ENCODE measurements around the gene EOMES. TPM values are rescaled to one million over a fixed set of nuclear protein-coding genes. Genes with fewer than 3 reads are reported as not detected.

The EOMES gene
- polyA plus RNA-seq, 4 donors: 0.04 to 0.24 (median 0.12) TPM

DNA sequence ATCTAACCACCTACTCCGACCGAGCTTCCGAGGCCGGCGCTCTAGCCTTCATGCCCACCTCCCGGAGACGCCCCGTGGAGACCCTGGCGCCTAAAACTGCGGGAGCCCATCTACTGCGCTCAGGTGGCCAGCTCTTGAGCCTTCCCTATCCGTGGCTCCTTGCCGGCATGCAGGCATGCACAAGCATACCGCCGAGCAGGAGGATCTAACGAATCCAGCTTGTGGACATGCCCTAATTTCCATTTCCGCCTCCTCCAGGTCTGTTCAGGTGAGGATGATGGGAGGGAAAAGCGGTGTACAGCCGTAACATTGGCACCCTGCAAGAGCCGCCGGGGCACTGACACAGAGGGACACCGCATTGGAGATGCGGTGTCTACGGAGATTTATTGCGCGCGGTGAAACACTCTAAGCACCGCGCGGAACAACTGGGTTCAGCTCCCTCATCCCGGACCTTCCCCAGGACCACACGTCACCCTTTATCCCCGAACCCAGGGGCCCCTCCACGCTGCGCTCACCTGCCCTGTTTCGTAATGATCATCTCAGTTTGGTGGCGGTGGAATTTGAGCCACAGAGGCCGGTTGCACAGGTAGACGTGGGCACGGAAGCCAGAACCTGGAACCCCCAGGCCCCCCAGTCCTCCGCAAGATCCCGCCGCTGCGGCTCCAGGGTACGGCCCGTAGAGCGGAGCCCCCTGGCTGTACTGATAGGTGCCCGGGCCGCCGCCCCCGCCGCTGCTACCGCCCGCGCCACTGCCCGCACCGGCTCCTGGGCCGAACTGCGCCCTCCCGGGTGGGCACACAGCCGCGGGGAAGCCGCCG lies 1.0 kb downstream of the EOMES start:
- DNase-seq (ENCODE audit: low read depth in 4 of 4, low spot score in 3 of 4): no peak

GRCh38 chr3:27719314-27720003 lies 2.7 kb downstream of the EOMES start:
- no peak for DNase-seq (ENCODE audit: low read depth in 4 of 4, low spot score in 3 of 4)

DNA sequence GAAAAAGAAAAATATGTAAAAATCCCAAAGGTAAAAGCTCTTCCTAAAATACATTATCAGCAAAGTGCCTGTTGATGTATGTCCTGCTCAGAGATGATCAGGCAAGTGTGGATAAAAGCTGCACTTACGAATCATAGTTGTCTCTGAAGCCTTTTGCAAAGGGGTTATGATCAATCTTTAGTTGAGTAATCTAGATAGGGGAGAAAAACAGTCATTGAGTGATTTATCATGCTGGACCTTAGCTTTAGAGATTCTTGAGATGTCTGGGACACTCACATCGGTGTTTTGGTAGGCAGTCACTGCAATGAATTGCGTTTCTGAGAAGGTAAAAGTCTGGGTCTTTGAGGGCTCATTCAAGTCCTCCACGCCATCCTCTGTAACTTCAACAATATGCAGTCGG lies 3.7 kb downstream of the EOMES start:
- DNase-seq (ENCODE audit: low read depth in 4 of 4, low spot score in 3 of 4): no peak

DNA sequence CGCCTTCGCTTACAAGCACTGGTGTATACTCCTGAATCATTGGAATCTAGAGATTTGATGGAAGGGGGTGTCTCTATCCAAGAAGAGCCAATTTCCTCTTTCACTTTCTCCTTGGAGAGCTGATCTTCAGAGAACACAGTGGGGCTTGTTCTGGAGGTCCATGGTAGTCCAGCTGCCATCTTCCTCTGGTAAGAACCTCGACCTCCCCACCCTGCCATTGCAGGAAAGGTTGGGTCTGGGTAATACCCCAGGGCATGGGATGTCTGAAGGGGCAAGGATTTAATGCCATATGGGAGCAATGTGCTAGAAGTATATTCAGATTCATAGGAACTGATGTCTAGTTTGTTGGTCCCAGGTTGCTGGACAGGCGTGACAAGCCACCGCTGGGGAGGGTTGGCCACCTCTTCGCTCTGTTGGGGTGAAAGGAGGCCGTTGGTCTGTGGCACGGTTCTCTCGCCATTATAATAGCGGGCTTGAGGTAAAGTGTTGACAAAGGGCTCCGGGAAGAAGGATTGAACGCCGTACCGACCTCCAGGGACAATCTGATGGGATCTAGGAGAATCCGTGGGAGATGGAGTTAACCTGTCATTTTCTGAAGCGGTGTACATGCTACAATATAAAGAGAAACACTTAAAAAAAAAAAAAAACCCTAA lies 4.8 kb downstream of the EOMES start:
- no peak for DNase-seq (ENCODE audit: low read depth in 4 of 4, low spot score in 3 of 4)

GRCh38 chr3:27716309-27716708 lies 5.8 kb downstream of the EOMES start:
- no peak for DNase-seq (ENCODE audit: low read depth in 4 of 4, low spot score in 3 of 4)

GRCh38 chr3:27715863-27716262 lies 6.3 kb downstream of the EOMES start:
- DNase-seq (ENCODE audit: low read depth in 4 of 4, low spot score in 3 of 4): no peak

DNA sequence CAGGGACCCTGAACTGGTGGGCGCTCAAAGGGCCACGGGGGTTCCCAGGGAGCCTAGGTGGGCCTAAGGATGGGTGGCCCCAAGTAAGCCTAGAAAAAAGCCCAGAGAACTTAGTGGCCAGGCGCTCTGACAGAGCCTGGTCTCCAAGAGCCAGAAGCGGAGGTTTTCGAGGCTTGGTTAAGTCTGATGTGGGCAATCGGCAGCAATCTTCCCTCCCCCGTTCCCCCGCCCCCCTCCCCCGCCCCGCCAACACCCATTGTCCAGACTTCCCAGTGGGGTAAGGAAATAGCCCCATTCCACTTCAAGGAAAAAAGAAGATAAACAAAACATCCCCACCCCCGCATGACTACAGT lies 6.7 kb downstream of the EOMES start:
- no peak for DNase-seq (ENCODE audit: low read depth in 4 of 4, low spot score in 3 of 4)

DNA sequence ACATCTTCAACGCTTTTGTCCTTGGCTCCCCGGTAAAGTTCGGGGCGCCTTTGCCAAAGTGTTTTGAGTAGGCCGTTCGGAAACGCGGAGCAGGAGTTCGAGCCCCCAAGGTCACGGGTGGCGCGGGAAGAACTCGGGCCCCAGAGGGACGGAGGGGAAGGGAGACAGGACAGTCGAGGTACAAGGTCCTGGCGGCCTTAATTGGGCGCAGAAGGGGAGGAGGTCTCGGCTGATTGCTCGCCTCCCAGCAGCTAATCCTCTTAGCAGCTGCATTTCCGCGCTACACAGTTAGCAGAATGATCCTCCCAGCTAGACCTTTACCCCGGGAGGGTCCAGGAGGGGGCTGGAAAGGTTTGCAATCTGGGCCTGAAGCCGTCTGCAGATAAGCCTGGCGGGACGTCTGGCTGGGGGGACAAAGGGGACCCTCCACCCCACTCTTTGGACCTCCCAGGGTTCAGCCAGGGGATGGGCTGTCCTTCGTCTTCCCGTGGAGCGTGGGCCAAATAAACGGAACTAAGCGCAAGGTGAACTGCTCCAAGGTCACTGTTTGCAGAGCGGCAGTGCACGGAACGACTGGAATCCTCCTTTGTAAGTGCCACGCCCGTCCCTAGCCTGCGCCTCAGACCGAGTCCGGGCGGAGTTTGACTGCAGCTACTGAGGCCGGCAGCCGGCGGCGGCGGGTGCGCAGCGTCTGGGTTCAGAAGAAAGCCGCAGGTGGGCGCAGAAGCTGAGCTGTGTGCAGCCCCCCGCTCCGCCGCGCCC lies 7.2 kb downstream of the EOMES start:
- DNase-seq (ENCODE audit: low read depth in 4 of 4, low spot score in 3 of 4): no peak

- DNase-seq (ENCODE audit: low read depth in 4 of 4, low spot score in 3 of 4): no peak
Observed at GRCh38 chr3:27714146-27714526, 8.0 kb downstream of the EOMES start.

DNA sequence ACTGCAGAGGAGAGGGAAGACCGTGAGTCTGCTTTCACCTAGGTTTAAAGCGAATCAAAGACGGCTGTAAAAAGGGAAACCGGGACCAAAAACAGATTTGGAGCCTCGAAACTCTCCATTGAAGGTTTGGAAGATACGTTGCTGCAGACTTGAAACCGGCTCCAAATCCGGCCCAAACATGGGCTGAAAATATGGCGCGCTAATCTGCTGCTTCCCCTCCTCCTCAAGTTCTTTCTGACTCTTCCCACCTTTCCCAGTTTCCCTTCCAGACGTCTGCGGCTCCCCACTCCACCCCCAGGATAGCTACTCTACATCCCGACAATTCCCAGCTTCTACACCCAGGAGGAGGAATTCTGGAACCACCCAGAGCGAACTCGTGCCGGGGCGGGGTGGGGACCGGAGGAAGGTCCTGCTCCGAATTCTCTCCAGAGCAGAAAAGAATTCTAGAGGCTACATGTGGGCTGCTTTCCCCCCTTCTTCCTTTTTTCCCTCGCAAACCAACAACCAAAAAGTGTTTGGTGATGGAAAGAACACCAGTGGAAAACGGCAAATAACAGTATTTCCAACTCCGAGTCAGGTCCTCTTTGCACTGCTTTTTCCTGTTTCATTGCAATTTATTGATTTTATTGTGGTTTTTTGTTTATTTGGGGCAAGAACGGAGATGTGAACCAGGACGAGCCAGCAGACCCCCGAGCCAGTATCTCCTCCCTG lies 8.5 kb downstream of the EOMES start:
- no peak for DNase-seq (ENCODE audit: low read depth in 4 of 4, low spot score in 3 of 4)

DNA sequence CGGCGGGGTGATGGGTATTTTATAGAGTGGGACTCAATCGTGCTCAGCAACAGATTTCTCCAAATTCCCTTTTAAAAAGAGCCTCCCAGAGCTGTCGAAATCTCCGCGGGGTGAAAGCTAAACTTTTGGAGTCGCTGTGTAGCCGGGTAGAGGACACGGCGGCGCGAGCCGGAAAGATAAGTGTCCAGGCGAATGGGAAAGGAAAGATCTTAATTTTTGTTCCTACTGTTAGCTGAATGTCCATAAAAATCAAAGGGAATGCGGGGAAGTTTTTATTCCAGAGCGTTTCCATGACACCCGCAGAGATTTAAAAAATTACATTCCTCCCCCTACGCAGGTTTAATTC lies 9.1 kb downstream of the EOMES start:
- DNase-seq (ENCODE audit: low read depth in 4 of 4, low spot score in 3 of 4): no peak

GRCh38 chr3:27712136-27713077 lies 9.7 kb downstream of the EOMES start:
- DNase-seq (ENCODE audit: low read depth in 4 of 4, low spot score in 3 of 4): peak in 1 of 4 donors; percentile 58

GRCh38 chr3:27708250-27708649 lies 13.9 kb downstream of the EOMES start:
- DNase-seq (ENCODE audit: low read depth in 4 of 4, low spot score in 3 of 4): no peak

DNA sequence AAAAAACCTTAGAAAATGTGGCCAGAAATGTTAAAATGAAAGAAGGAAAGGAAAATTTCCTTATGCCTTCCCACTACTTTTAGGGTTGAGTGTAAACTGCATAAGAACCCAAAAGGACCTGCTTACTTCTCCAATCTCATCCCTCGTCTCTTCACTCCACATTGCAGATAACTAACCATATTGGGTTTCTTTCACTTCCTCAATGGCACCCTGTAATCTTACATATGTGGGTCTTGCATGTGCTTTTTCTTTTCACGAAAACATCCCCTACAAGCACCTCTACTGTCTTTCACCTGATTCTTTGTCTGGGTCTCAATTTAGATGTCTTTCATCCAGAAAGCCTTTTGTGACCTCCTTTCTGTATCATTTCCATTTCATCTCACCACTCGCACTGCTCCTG lies 23.1 kb downstream of the EOMES start:
- DNase-seq (ENCODE audit: low read depth in 4 of 4, low spot score in 3 of 4): no peak

DNA sequence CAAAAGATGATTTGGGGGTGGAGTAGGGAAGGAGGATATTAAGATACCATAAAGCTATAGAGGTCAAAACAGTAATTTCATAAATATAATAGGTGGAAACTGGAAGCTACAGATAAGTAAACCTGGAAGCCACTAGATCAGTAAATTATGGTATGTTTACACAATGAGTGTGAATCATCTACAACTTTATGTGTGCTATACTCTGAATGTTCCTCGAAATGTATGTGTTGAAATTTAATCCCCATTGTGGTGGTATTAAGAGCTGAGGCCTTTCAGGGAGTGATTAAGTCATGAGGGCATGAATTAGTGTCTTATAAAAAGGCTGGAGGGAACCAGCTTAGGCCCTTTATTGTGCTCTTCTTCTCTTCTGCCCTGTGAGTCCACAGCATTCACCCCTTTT lies 25.2 kb downstream of the EOMES start:
- no peak for DNase-seq (ENCODE audit: low read depth in 4 of 4, low spot score in 3 of 4)

GRCh38 chr3:27695636-27696035 lies 26.5 kb downstream of the EOMES start:
- DNase-seq (ENCODE audit: low read depth in 4 of 4, low spot score in 3 of 4): no peak

DNA sequence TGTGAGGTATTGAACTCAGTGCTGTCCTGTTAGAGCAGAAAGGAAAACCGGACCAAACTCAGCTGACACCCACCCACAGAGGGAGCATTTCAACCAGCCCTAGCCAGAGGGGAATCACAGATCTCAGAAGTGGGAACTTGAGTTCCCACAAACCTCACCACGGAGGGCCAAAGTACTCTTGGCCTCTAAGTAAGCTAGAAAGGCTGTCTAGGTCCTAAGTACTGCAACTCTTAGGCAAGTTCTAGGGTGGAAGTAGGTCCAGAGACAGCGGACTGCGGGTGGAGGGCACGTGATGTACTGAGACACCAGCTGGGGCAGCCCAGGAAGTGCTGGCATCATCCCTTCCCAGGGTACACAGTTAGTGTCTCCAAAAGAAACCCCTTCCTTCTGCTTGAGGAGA lies 34.1 kb downstream of the EOMES start:
- no peak for DNase-seq (ENCODE audit: low read depth in 4 of 4, low spot score in 3 of 4)

DNA sequence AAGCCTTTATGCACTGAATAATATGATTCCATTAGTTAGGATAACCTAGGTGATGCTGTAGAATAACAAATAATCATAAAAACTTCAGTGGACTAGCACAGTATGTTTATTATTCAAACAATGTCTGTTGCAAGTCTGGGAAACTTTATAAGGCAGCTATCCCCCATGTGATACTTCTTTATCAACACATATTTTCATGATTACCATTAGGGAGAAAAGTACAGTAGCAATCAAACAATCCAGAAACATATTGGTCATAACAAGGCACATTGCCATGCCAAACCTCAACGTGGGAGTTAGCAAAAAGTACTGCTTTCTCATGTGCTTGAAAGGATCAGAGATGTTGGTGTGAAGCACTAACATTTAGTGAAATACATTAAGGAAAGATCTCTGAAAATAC lies 35.5 kb downstream of the EOMES start:
- DNase-seq (ENCODE audit: low read depth in 4 of 4, low spot score in 3 of 4): no peak

- no peak for DNase-seq (ENCODE audit: low read depth in 4 of 4, low spot score in 3 of 4)
Observed at GRCh38 chr3:27685474-27685873, 36.6 kb downstream of the EOMES start.

DNA sequence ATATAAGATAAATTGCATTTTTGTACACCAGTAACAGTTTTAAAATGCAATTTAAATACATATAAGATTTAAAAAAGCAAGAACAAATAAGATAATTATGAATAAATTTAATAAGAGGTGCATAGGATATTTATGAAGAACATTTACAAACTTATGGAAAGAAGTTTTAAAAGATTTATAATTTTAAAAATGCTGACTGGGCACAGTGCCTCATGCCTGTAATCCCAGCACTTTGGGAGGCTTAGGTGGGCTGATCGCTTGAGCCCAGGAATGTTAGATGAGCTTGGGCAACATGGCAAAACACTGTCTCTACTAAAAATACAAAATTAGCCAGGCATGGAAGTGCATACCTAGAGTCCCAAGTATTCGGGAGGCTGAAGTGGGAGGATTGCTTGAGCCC lies 37.8 kb downstream of the EOMES start:
- DNase-seq (ENCODE audit: low read depth in 4 of 4, low spot score in 3 of 4): no peak

Measured in right renal pelvis (tissue), 4 donors.